Stomach smooth muscle (tissue), 2 donors: ENCODE results near the gene ENC1.
"Not testable (repeated sequence)": the region's sequence is repeated elsewhere in the genome, so short reads cannot be mapped to it uniquely, and the experiment has no call there.

Experiments used
- H3K27ac ChIP-seq: one replicate; pipeline ENCODE4 v1.7.0; 2013; ENCODE audit warnings: mild to moderate bottlenecking, low read length, inconsistent platforms
- H3K27me3 ChIP-seq, 2 donors: one replicate each; pipeline ENCODE4 v1.7.0; 2013; ENCODE audit warnings: low read length in 2 of 2; ENCODE audit not compliant: insufficient read depth in 2 of 2, control insufficient read depth in 1 of 2
- H3K36me3 ChIP-seq, 2 donors: one replicate each; pipeline ENCODE4 v1.7.0; 2013; ENCODE audit warnings: low read length in 2 of 2; ENCODE audit not compliant: control insufficient read depth in 2 of 2, insufficient read depth in 2 of 2
- H3K4me1 ChIP-seq: one replicate; pipeline ENCODE4 v1.7.0; 2013; ENCODE audit warnings: low read length; ENCODE audit not compliant: control insufficient read depth, insufficient read depth
- H3K4me3 ChIP-seq, 2 donors: one replicate each; pipeline ENCODE4 v1.7.0; 2013; ENCODE audit warnings: low read length in 2 of 2
- H3K9ac ChIP-seq, 2 donors: one replicate each; pipeline ENCODE4 v1.7.0; 2013; ENCODE audit warnings: low read length in 2 of 2, mild to moderate bottlenecking in 1 of 2
- H3K9me3 ChIP-seq, 2 donors: one replicate each; pipeline ENCODE4 v1.7.0; 2013; ENCODE audit warnings: low read length in 2 of 2; ENCODE audit not compliant: control insufficient read depth in 2 of 2
- donor health status: healthy.
- donor health status: Pancreatic carcinoma.

ENC1 gene, protein sequence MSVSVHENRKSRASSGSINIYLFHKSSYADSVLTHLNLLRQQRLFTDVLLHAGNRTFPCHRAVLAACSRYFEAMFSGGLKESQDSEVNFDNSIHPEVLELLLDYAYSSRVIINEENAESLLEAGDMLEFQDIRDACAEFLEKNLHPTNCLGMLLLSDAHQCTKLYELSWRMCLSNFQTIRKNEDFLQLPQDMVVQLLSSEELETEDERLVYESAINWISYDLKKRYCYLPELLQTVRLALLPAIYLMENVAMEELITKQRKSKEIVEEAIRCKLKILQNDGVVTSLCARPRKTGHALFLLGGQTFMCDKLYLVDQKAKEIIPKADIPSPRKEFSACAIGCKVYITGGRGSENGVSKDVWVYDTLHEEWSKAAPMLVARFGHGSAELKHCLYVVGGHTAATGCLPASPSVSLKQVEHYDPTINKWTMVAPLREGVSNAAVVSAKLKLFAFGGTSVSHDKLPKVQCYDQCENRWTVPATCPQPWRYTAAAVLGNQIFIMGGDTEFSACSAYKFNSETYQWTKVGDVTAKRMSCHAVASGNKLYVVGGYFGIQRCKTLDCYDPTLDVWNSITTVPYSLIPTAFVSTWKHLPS

DNA sequence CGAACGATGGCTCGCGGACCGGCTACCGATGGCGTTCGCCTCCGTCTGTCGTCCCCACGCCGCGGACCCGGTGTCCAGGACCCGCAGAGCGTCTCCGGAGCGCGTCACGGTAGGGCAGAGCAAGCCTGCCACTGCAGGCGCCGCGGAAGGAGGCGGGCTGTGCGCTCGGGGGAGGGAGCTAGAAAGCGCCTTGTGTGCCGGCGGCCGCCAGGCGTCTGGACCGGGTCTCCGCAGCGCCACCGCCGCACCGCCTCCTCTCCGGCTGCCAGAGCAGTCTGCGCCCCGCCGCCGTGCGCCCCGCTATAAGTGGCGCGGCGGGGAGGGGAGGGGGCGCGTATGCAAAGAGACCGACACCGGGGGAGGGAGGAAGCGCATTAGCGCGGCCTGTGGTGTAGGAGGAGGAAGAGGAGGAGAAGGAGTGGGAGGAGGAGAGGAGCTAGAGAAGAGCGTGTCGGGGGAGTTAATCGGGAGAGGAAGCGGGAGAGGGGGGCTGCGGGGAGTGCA is at the start of gene ENC1:
ENC1 (minus strand) TSS at position 279 of the 504 bp plus-strand sequence. CDS start 4,243 bp downstream, outside the sequence.
- H3K4me3 ChIP-seq: peak within 1 kb of the TSS; percentile 70 to 92
- no peaks in the 10 kb centered on the region for H3K9me3 ChIP-seq
- peaks cover 25% of the 10 kb centered on the region for H3K4me1 ChIP-seq
- no peaks in the 10 kb centered on the region for H3K36me3 ChIP-seq
- H3K27me3 ChIP-seq: no peaks in the 10 kb centered on the region
- H3K27ac ChIP-seq: peak within 1 kb of the TSS; percentile 18
- peak within 1 kb of the TSS; percentile 48 to 62 for H3K9ac ChIP-seq

DNA sequence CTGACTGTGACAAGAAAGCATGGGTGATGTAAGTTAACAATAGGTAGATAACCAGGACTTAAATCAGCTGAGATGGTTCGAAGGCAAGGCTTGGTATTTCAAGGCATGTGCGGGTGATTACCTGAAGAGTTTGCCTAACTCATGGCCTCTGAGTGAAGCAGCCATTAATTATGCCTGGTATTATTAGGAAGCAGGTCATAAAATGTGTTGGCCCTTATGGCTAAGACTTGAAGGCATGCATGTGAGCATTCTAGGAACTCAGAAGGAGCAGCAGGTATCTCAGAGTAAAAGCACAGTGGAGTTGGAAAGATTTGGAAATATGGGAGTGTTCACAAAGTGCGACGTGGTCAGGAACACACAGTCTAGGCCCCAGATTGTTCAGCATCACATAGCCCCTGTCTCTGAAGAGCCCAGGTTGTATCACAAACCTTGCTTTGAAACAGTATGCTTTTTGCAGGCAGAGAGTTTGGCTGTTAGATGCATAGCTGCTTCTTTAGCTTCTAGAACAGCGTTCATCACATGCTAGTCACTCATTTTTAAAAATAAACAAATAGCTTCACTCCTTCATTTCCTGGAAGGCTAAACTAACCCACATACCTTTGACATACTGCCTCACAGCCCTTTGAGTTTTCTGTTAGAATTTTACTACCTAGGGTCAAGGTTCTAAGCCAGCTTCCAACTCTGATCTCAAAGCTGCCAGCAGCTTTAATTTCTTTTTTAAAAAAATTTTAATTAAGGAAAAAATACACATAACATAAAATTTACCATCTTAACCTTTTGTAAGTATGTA is 46.6 kb upstream of the ENC1 start:
- no peak overlapping the region for H3K9ac ChIP-seq
- no peak overlapping the region for H3K4me3 ChIP-seq
- peaks cover 11% of the 10 kb centered on the region for H3K4me1 ChIP-seq
- H3K9me3 ChIP-seq: no peaks in the 10 kb centered on the region
- no peaks in the 10 kb centered on the region for H3K27me3 ChIP-seq
- peaks cover 5 to 13% of the 10 kb centered on the region in 2 donors for H3K36me3 ChIP-seq
- H3K27ac ChIP-seq: no peak overlapping the region

DNA sequence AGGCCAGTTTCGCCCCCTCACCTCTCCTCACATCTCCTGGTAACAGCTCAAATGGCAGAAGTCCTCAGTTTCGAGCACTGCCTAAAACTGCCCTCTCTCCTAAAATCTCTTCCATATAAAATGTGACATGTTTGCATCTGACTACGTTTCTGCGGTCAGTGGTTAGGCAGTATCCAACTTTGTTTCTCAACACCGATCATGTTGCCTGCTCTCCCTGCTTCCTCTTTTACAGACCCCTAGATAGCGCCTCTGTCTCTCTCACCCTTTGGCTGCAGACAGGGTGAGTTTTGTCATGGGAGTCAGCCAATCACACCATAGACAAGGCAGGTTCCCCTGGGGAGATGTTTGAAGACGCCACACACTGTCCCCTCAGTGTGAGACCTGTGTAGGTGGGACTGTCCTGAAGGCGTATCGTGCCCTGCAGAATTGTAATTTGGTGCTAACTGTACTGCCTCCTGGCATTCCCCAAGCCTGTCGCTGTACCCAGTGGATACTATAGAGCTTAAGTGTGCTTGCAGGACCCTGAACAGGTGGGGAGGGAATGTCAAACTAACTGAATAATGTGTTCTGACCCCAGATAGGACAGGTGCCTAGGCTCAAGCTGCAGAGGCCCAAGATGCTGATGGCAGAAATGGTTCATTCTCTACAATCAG is 45.6 kb upstream of the ENC1 start:
- no peaks in the 10 kb centered on the region for H3K9me3 ChIP-seq
- peaks cover 11% of the 10 kb centered on the region for H3K4me1 ChIP-seq
- peak overlapping the region; percentile 80 to 82 for H3K9ac ChIP-seq
- no peaks in the 10 kb centered on the region for H3K27me3 ChIP-seq
- peak overlapping the region; percentile 58 for H3K27ac ChIP-seq
- H3K4me3 ChIP-seq: peak overlapping the region; percentile 80 to 91
- H3K36me3 ChIP-seq: peaks cover 2 to 10% of the 10 kb centered on the region in 2 donors

GRCh38 chr5:74684900-74685851 is 44.6 kb upstream of the ENC1 start, which contains the start of gene HEXB:
TSS of gene HEXB (plus strand) at chr5:74685233. CDS start at chr5:74685261, 28 bp downstream.
- peak within 1 kb of the TSS; percentile 80 to 82 for H3K9ac ChIP-seq
- H3K27me3 ChIP-seq: no peaks in the 10 kb centered on the region
- H3K4me3 ChIP-seq: peak within 1 kb of the TSS; percentile 80 to 91
- H3K4me1 ChIP-seq: peaks cover 11% of the 10 kb centered on the region
- H3K9me3 ChIP-seq: no peaks in the 10 kb centered on the region
- H3K27ac ChIP-seq: peak within 1 kb of the TSS; percentile 58
- H3K36me3 ChIP-seq: peaks cover 0 to 4% of the 10 kb centered on the region in 2 donors

- H3K27me3 ChIP-seq: no peaks in the 10 kb centered on the region
- H3K27ac ChIP-seq: no peak overlapping the region
- no peaks in the 10 kb centered on the region for H3K4me1 ChIP-seq
- H3K9me3 ChIP-seq: no peaks in the 10 kb centered on the region
- H3K4me3 ChIP-seq: no peak overlapping the region
- no peaks in the 10 kb centered on the region for H3K36me3 ChIP-seq
- H3K9ac ChIP-seq: no peak overlapping the region
Measured at GRCh38 chr5:74679966-74680365, 39.4 kb upstream of the ENC1 start.

DNA sequence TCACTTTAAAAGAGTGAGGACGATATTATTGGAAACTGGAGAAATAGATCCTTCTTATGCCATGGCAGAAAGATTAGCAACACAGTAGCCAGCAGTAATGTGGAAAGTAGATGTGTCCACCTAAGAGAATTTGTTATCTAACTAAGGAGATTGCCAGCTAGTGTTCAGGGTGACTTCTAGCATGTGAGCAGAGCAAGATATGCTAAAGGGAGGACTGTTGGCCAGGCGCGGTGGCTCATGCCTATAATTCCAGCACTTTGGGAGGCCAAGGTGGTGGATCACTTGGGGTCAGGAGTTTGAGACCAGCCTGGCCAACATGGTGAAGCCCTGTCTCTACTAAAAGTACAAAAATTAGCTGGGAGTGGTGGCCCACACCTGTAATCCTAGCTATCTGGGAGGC is 38.8 kb upstream of the ENC1 start:
- H3K27ac ChIP-seq, H3K9ac ChIP-seq, H3K36me3 ChIP-seq, H3K4me3 ChIP-seq, H3K27me3 ChIP-seq, H3K4me1 ChIP-seq, H3K9me3 ChIP-seq: not testable (repeated sequence)

DNA sequence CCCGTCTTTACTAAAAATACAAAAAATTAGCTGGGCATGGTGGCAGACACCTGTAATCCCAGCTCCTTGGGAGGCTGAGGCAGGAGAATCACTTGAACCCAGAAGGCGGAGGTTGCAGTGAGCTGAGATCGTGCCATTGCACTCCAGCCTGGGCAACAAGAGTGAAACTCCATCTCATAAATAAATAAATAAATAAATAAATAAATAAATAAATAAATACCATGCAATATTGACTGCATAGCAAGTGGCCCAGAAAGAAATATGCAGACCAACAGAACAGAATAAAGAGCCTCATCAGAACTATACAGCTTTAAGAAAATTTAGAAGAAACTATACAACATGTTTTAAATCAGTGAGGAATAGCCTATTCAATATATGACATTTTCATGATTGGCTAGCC is 37.6 kb upstream of the ENC1 start:
- H3K9ac ChIP-seq, H3K27ac ChIP-seq, H3K4me1 ChIP-seq, H3K27me3 ChIP-seq, H3K36me3 ChIP-seq, H3K4me3 ChIP-seq, H3K9me3 ChIP-seq: not testable (repeated sequence)

- not testable (repeated sequence) for H3K27me3 ChIP-seq, H3K36me3 ChIP-seq, H3K27ac ChIP-seq, H3K4me3 ChIP-seq, H3K9me3 ChIP-seq, H3K9ac ChIP-seq
- peaks cover 14% of the 10 kb centered on the region for H3K4me1 ChIP-seq
Measured at GRCh38 chr5:74676466-74676865, 35.9 kb upstream of the ENC1 start.

DNA sequence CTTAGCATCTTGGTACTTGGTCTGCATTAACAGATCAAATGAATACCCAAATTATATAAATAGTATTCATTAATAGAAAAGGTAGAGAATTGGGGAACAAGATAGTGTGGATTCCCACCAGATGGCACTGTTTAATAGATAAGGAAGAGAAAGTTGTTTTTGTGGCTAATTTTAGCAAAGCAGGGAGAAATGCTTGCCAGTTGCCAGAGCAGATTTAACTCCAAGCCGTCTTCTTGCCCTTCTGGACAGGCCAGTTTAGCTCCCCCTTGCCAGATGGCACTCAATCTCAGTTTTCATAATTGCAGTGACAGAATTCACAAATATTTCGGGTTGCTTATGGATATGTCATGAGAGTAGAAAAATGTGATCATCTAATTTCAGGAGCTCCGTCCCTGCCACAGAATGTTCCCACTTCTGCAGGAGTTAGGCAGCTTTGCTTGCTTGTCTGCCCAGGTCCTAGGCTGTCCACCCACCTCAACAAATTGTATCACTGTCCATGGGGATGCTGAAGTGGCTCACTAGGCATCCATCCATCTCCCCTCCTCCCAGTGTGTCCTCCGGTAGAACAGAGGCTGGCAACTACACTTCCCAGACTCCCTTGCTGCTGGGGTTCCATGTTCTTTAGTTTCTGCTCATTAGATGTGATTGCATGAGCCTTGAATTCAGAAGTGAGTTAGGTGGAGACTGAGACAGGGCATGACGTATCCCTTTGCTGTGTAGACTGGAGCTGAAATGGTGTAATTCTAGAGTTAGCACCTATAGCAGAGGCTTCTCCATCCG is 32.7 kb upstream of the ENC1 start:
- Histone ChIP-seq H3K36me3 (no peaks in the 10 kb centered on the region), H3K9me3 (no peaks in the 10 kb centered on the region), H3K9ac (peak overlapping the region in 1 of 2 donors; percentile 29), H3K4me1 (peaks cover 14% of the 10 kb centered on the region), H3K27me3 (no peaks in the 10 kb centered on the region), H3K4me3 (peak overlapping the region; percentile 49 to 69), H3K27ac (no peak overlapping the region)
